Endothelial cell of umbilical vein (primary cell): Measurements from ENCODE around the gene SEL1L2. TPM values are rescaled to one million over a fixed set of nuclear protein-coding genes. Genes with fewer than 3 reads are reported as not detected.

Experiments
- BruUV-seq: library from RNA; stranded (reverse); fragments of 400-500 nt; replicated peaks from 2 replicates; lab custom pipeline; 2021; lab: Mats Ljungman, UMichigan
- CTCF ChIA-PET: fragments of 300-600, 350-600 bp; sonication (Branson Sonifier 250); formaldehyde crosslinking; loops from one replicate; lab custom pipeline; 2021; ENCODE audit warnings: antibody characterized with exemption, inconsistent platforms; lab: Charles Lee
- POLR2A ChIA-PET: fragments of 300-600, 350-600 bp; sonication (Branson Sonifier 250); formaldehyde crosslinking; loops from one replicate; lab custom pipeline; 2021; ENCODE audit warnings: antibody characterized with exemption, inconsistent platforms; lab: Charles Lee
- DNase-seq: peaks from one replicate; pipeline ENCODE4 v3.0.0-alpha.2; 2011; ENCODE audit warnings: low read depth, low spot score
- FAIRE-seq: peaks from 2 replicates; lab custom pipeline; 2011; peaks lifted over from hg19 to GRCh38; lab: Jason Lieb, UNC
- H2AFZ ChIP-seq: 2 replicates; pipeline ENCODE4 v1.6.0; 2012; ENCODE audit warnings: low read depth, low read length, control low read depth, inconsistent platforms
- H3K27ac ChIP-seq: 2 replicates; pipeline ENCODE4 v1.5.1; 2011; ENCODE audit warnings: low read depth, mild to moderate bottlenecking, control low read depth, low read length, moderate library complexity; ENCODE audit not compliant: insufficient read depth
- H3K27me3 ChIP-seq, 2 experiments: 2 replicates each; pipeline versions ENCODE4 v1.6.0 to v1.6.1; 2011; ENCODE audit warnings: low read length in 2 of 2, mixed read lengths in 1 of 2; ENCODE audit not compliant: control insufficient read depth in 2 of 2, insufficient read depth in 2 of 2
- H3K36me3 ChIP-seq, 2 experiments: 2 replicates in 1 of 2; 3 replicates in 1 of 2; pipeline ENCODE4 v1.5.1; 2011; ENCODE audit warnings: low read length in 2 of 2, mild to moderate bottlenecking in 1 of 2, moderate library complexity in 1 of 2; ENCODE audit not compliant: control insufficient read depth in 2 of 2, insufficient read depth in 2 of 2; ENCODE audit errors: extremely low read depth in 1 of 2
- H3K4me1 ChIP-seq: 3 replicates; pipeline ENCODE4 v1.5.1; 2011; ENCODE audit warnings: mild to moderate bottlenecking, low read length; ENCODE audit not compliant: control insufficient read depth, insufficient read depth; ENCODE audit errors: extremely low read depth
- H3K4me2 ChIP-seq: 2 replicates; pipeline ENCODE4 v1.6.1; 2011; ENCODE audit warnings: low read length, control low read depth, mixed read lengths; ENCODE audit not compliant: insufficient read depth
- H3K4me3 ChIP-seq, 3 experiments: fragments of 200-600 bp in 1 of 3; sonication (generic), shearing (Covaris generic) in 1 of 3; replicated peaks in 1 of 3; 2 replicates each; pipeline ENCODE4 v1.5.1; 2011 to 2016; ENCODE audit warnings: control low read depth in 3 of 3, low read length in 3 of 3, mild to moderate bottlenecking in 2 of 3, inconsistent platforms in 1 of 3, low read depth in 1 of 3, moderate library complexity in 1 of 3; ENCODE audit not compliant: insufficient read depth in 1 of 3
- H3K79me2 ChIP-seq: 2 replicates; pipeline ENCODE4 v1.6.0; 2012; ENCODE audit warnings: low read length, inconsistent platforms; ENCODE audit not compliant: control insufficient read depth, insufficient read depth
- H3K9ac ChIP-seq: replicated peaks from 2 replicates; pipeline ENCODE3; 2011; ENCODE audit warnings: low read length, control low read depth; ENCODE audit not compliant: insufficient read depth; ENCODE audit errors: extremely low read depth
- H3K9me1 ChIP-seq: replicated peaks from 3 replicates; pipeline ENCODE4 v1.6.0; 2011; ENCODE audit warnings: mild to moderate bottlenecking, low read length; ENCODE audit not compliant: control insufficient read depth, insufficient read depth; ENCODE audit errors: extremely low read depth
- H3K9me3 ChIP-seq: replicated peaks from 2 replicates; pipeline ENCODE4 v1.5.1; 2012; ENCODE audit warnings: low read length, inconsistent platforms; ENCODE audit not compliant: control insufficient read depth, insufficient read depth
- H4K20me1 ChIP-seq: replicated peaks from 2 replicates; pipeline ENCODE3; 2011; ENCODE audit warnings: mild to moderate bottlenecking, low read length; ENCODE audit not compliant: control insufficient read depth, insufficient read depth; ENCODE audit errors: extremely low read depth
- CTCF ChIP-seq, 2 donors: IDR thresholded peaks; 1 replicate in 1 of 2; 2 replicates in 1 of 2; pipeline ENCODE4 v1.5.1; 2011; ENCODE audit warnings: low read length in 2 of 2, mild to moderate bottlenecking in 2 of 2, moderate library complexity in 2 of 2, control low read depth in 1 of 2, inconsistent platforms in 1 of 2, low read depth in 1 of 2; ENCODE audit not compliant: insufficient read depth in 1 of 2; ENCODE audit errors: extremely low read depth in 1 of 2
- FOS ChIP-seq: IDR thresholded peaks from 2 replicates; pipeline ENCODE4 v1.6.1; 2011; ENCODE audit warnings: mild to moderate bottlenecking, low read length, moderate library complexity, borderline replicate concordance; ENCODE audit not compliant: insufficient read depth
- JUN ChIP-seq: IDR thresholded peaks from 2 replicates; pipeline ENCODE4 v1.6.1; 2011; ENCODE audit warnings: borderline replicate concordance, low read depth; ENCODE audit not compliant: insufficient read length, insufficient read depth
- MAX ChIP-seq: IDR thresholded peaks from 2 replicates; pipeline ENCODE4 v1.6.1; 2011; ENCODE audit not compliant: insufficient read depth, insufficient read length
- POLR2A ChIP-seq: IDR thresholded peaks from 2 replicates; pipeline ENCODE4 v1.6.1; 2012; ENCODE audit warnings: low read depth, mild to moderate bottlenecking, control low read depth, low read length
- dilution Hi-C: fragments of 300-500 bp; cut with MboI; formaldehyde crosslinking; loops from one replicate; pipeline ENCODE4 v1.15.0; 2019; ENCODE audit warnings: low sequenced_read_pairs; ENCODE audit not compliant: extremely low pct_ligation_motif_present
- intact Hi-C: fragments of 100-400 bp; cut with micrococcal nuclease; formaldehyde crosslinking; loops from one replicate; pipeline ENCODE4 v1.10.0; 2022
- polyA plus RNA-seq, 4 experiments: library from polyadenylated mRNA; depleted of rRNA in 3 of 4; stranded (reverse) in 3 of 4; unstranded in 1 of 4; fragments of >200 nt; gene quantifications; 2 replicates each; pipeline versions ENCODE4 v1.2.1 to v1.2.3, GENCODE V29; 2011 to 2012; ENCODE audit warnings: missing spikeins in 1 of 4
- total RNA-seq: library from RNA; stranded (reverse); gene quantifications from 2 replicates; pipeline ENCODE4 v1.2.3, GENCODE V29; 2021

SEL1L2 gene
- total and polyA plus RNA-seq, 2 donors (not counting 3 experiments of a cell fraction or from before 2014, with no cell fraction given) = not detected

- ChIA-PET POLR2A (no interaction called here), CTCF (interaction anchor here (1.0 to 6.1 kb wide), 14 partner anchors 9 to 242 kb away, joined by 3 to 65 read pairs (median 4); no protein-coding TSS in a partner anchor)
- Histone ChIP-seq H3K4me2 (no peak overlapping the region), H2AFZ (no peak overlapping the region), H3K9ac (no peak overlapping the region), H3K9me3 (no peaks in the 10 kb centered on the region), H3K27ac (no peak overlapping the region), H3K27me3 (peaks cover 0 to 4% of the 10 kb centered on the region in 2 experiments), H4K20me1 (no peaks in the 10 kb centered on the region), H3K36me3 (peaks cover 6 to 10% of the 10 kb centered on the region in 2 experiments), H3K79me2 (no peaks in the 10 kb centered on the region), H3K9me1 (no peaks in the 10 kb centered on the region), H3K4me1 (peaks cover 8% of the 10 kb centered on the region), H3K4me3 (no peak overlapping the region)
- BruUV-seq = no TSS peak
- DNase-seq (peak; percentile 60), FAIRE-seq (peak; percentile 83)
- TF ChIP-seq MAX (no peak), CTCF (IDR thresholded peaks at IDR 0.05; ENCODE audit: extremely low read depth in 1 of 2, insufficient read depth in 1 of 2, low read depth in 1 of 2, low read length in 2 of 2) (peak; percentile 21 to 33)
- dilution Hi-C loops (no loop called here), intact Hi-C loops (loop anchor here (1.0 kb wide), 1 partner anchor 235 kb away; no protein-coding TSS in a partner anchor)
Observed at GRCh38 chr20:13819885-13820645, 170.3 kb downstream of the SEL1L2 start.

GRCh38 chr20:13817342-13817741 lies 173.1 kb downstream of the SEL1L2 start:
- H3K9ac ChIP-seq = no peak overlapping the region
- no peaks in the 10 kb centered on the region for H3K9me3 ChIP-seq
- no peaks in the 10 kb centered on the region for H3K79me2 ChIP-seq
- DNase-seq = peak; percentile 40
- POLR2A ChIA-PET = no interaction called here
- intact Hi-C loops = no loop called here
- no peak overlapping the region for H3K27ac ChIP-seq
- peaks cover 9 to 13% of the 10 kb centered on the region in 2 experiments for H3K36me3 ChIP-seq
- dilution Hi-C loops = no loop called here
- peak; percentile 12 for FAIRE-seq
- no peak overlapping the region for H3K4me3 ChIP-seq
- peaks cover 8% of the 10 kb centered on the region for H3K4me1 ChIP-seq
- H4K20me1 ChIP-seq = no peaks in the 10 kb centered on the region
- H3K4me2 ChIP-seq = no peak overlapping the region
- no peaks in the 10 kb centered on the region for H3K9me1 ChIP-seq
- no TSS peak for BruUV-seq
- TF ChIP-seq POLR2A = no peak
- peak; percentile 28 for TF ChIP-seq JUN
- TF ChIP-seq FOS = peak; percentile 54
- no peaks in the 10 kb centered on the region for H3K27me3 ChIP-seq
- CTCF ChIA-PET = interaction anchor here (1.0 to 6.1 kb wide), 3 partner anchors 9 to 236 kb away, joined by 4 to 65 read pairs (median 7); no protein-coding TSS in a partner anchor
- H2AFZ ChIP-seq = no peak overlapping the region
